OCI-LY7 (cell line): ENCODE measurements around the gene IVD. TPM values are rescaled to one million over a fixed set of nuclear protein-coding genes. Genes with fewer than 3 reads are reported as not detected.
A peak's percentile ranks its signal among the peaks of the same experiment; 100 is the strongest.

ENCODE experiments used
- BruUV-seq: library from RNA; stranded (reverse); fragments of 400-500 nt; replicated peaks from 2 replicates; lab custom pipeline; 2021; lab: Mats Ljungman, UMichigan
- CTCF ChIA-PET: fragments of 300-600 bp; sonication (Branson Sonifier 250); formaldehyde crosslinking; loops from one replicate; lab custom pipeline; 2022; ENCODE audit warnings: antibody characterized with exemption; ENCODE audit not compliant: unreplicated experiment; lab: Charles Lee
- POLR2A ChIA-PET: fragments of 300-600 bp; sonication (Branson Sonifier 250); formaldehyde crosslinking; loops from one replicate; lab custom pipeline; 2022; ENCODE audit warnings: antibody characterized with exemption; lab: Charles Lee
- DNase-seq: peaks from one replicate; pipeline ENCODE4 v3.0.0-alpha.2; 2015; ENCODE audit warnings: low spot score
- H2AFZ ChIP-seq: fragments of 200-600 bp; sonication (generic), shearing (Covaris generic); 2 replicates; pipeline ENCODE4 v1.6.1; 2014; ENCODE audit warnings: mild to moderate bottlenecking, antibody characterized with exemption, low read length, moderate library complexity
- H3K27ac ChIP-seq: fragments of 200-600 bp; sonication (generic); 2 replicates; pipeline ENCODE4 v1.5.1; 2014; ENCODE audit warnings: mixed run types, low read depth, mild to moderate bottlenecking, moderate library complexity, low read length, inconsistent platforms; ENCODE audit not compliant: poor library complexity, severe bottlenecking
- H3K36me3 ChIP-seq: fragments of 200-600 bp; sonication (generic); 2 replicates; pipeline ENCODE4 v1.6.1; 2014; ENCODE audit warnings: mild to moderate bottlenecking, antibody characterized with exemption, low read length, moderate library complexity, mixed read lengths; ENCODE audit not compliant: insufficient read depth
- H3K4me1 ChIP-seq: fragments of 200-600 bp; sonication (generic); 2 replicates; pipeline ENCODE4 v1.5.1; 2014; ENCODE audit warnings: mild to moderate bottlenecking, low read length; ENCODE audit not compliant: insufficient read depth, poor library complexity, severe bottlenecking
- H3K4me2 ChIP-seq: fragments of 200-600 bp; sonication (generic); 2 replicates; pipeline ENCODE4 v1.6.1; 2014; ENCODE audit warnings: mild to moderate bottlenecking, low read length
- H3K4me3 ChIP-seq: fragments of 200-600 bp; sonication (generic); 2 replicates; pipeline ENCODE4 v1.5.1; 2014; ENCODE audit warnings: mild to moderate bottlenecking, low read depth, low read length; ENCODE audit not compliant: poor library complexity, severe bottlenecking
- H3K79me2 ChIP-seq: fragments of 200-600 bp; sonication (generic); 2 replicates; pipeline ENCODE4 v1.6.1; 2016; ENCODE audit warnings: low read depth, mild to moderate bottlenecking, low read length, moderate library complexity, mixed read lengths; ENCODE audit not compliant: insufficient read depth
- H3K9me2 ChIP-seq: fragments of 200-600 bp; sonication (generic); 2 replicates; pipeline ENCODE4 v1.6.1; 2016; ENCODE audit warnings: mild to moderate bottlenecking, low read length, mixed read lengths; ENCODE audit not compliant: insufficient read depth
- H3K9me3 ChIP-seq: fragments of 200-600 bp; sonication (generic); 2 replicates; pipeline ENCODE4 v1.6.1; 2014; ENCODE audit warnings: mild to moderate bottlenecking, mixed run types, low read length, mixed read lengths
- H4K20me1 ChIP-seq: fragments of 200-600 bp; sonication (generic); 2 replicates; pipeline ENCODE4 v1.6.1; 2014; ENCODE audit warnings: mild to moderate bottlenecking, antibody characterized with exemption, low read length, moderate library complexity, mixed read lengths; ENCODE audit not compliant: insufficient read depth
- CTCF ChIP-seq: fragments of 200-600 bp; sonication (generic); conservative IDR thresholded peaks from 2 replicates; pipeline ENCODE4 v1.5.1; 2014; ENCODE audit warnings: mild to moderate bottlenecking, antibody characterized with exemption, low read length, moderate library complexity, mixed read lengths
- EZH2phosphoT487 ChIP-seq: fragments of 200-600 bp; sonication (generic); IDR thresholded peaks from 2 replicates; pipeline ENCODE4 v1.6.1; 2018; ENCODE audit warnings: low read depth, borderline replicate concordance, mild to moderate bottlenecking, mixed run types, antibody characterized with exemption, low read length, moderate library complexity, mixed read lengths
- intact Hi-C: fragments of 100-400 bp; cut with micrococcal nuclease; formaldehyde crosslinking; loops from one replicate; pipeline ENCODE4 v1.10.0; 2022; ENCODE audit not compliant: unreplicated experiment
- total RNA-seq, 2 experiments: library from RNA; depleted of rRNA in 1 of 2; stranded (reverse); fragments of >200 nt in 1 of 2; shearing (Covaris generic) in 1 of 2; gene quantifications; 2 replicates each; pipeline ENCODE4 v1.2.3, GENCODE V29; 2014 to 2022

Gene IVD
- total RNA-seq, 2 experiments from 2014 or later: 20.6 to 67.3 TPM

DNA sequence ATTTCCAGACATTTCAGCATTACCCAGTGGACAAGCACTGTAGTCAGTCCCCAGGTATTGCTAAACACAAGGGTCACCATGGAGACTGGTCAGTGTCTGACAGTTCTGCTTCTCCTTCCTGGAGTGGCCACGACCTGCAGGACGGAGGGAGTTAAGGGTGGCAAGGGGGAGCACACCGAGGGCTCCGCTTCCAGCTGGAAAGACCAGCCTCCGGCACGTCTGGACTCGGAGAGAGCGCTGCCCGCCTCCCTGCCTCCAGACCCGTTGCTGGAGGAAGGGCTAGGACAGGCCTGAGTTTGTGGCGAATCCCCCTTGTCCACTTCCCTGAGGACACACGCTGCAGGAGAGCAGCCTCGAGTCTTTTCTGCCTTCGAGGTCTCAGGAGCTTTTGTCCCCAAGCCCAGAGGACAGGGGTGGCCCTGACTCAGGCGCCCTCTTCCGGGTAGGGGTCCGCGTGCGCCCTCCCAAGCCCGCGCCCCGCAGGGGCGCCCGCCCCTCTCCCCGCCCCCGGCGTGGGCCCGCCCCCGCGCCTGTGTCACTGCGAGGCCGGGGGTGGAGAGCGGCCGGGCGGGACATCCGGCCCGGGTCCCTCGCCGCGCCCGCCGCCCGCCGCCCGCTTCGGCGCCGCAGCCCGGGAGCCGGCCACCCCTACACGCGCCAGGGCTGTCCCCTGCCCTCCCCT is 65.0 kb downstream of the IVD start, which contains the start of gene CHST14:
Gene CHST14, plus strand, starts transcription at position 562 of the 682 bp plus-strand sequence. CDS start 230 bp downstream, outside the sequence.
- Histone ChIP-seq H3K9me2 (no peaks in the 10 kb centered on the region), H3K9me3 (no peaks in the 10 kb centered on the region), H2AFZ (peak within 1 kb of the TSS; percentile 3; the same call in 1 of the 2 replicates), H3K27ac (no peak within 1 kb of the TSS), H3K4me3 (peak within 1 kb of the TSS; percentile 70), H3K4me2 (peak within 1 kb of the TSS; percentile 79), H4K20me1 (no peaks in the 10 kb centered on the region), H3K36me3 (peaks cover 14% of the 10 kb centered on the region; the same call in 1 of the 2 replicates), H3K4me1 (no peaks in the 10 kb centered on the region), H3K79me2 (no peaks in the 10 kb centered on the region)
- no TSS peak for BruUV-seq
- DNase-seq: peak; percentile 64
- POLR2A ChIA-PET: interaction anchor here (1.0 to 1.6 kb wide), 2 partner anchors 30 to 64 kb away, joined by 3 to 4 read pairs; partner anchors contain the start of gene BAHD1
- TF ChIP-seq CTCF (no peak), EZH2phosphoT487 (no peak)
- intact Hi-C loops: no loop called here
- CTCF ChIA-PET: no interaction called here

Other genes with a start within 250 kb of the IVD start
- gene BUB1B, start 244.7 kb upstream of the IVD start, total RNA-seq (2014; rRNA removed; shearing (Covaris generic)): 192 and 215 TPM in 2 replicates
- gene BUB1B, start 244.7 kb upstream of the IVD start, total RNA-seq (2022): 162 and 166 TPM in 2 replicates
- gene PAK6, start 166.7 kb upstream of the IVD start, total RNA-seq (2014; rRNA removed; shearing (Covaris generic)): 0.03 and 0.10 TPM in 2 replicates
- gene PAK6, start 166.7 kb upstream of the IVD start, total RNA-seq (2022): not detected in 2 replicates
- gene ANKRD63, start 122.7 kb upstream of the IVD start, total RNA-seq (2014; rRNA removed; shearing (Covaris generic)): not detected in 2 replicates
- not detected in 2 replicates for gene ANKRD63, start 122.7 kb upstream of the IVD start, total RNA-seq (2022)
- not detected in 2 replicates for gene PLCB2, start 97.9 kb upstream of the IVD start, total RNA-seq (2014; rRNA removed; shearing (Covaris generic))
- 9.2 and 9.6 TPM in 2 replicates for gene PLCB2, start 97.9 kb upstream of the IVD start, total RNA-seq (2022)
- gene INAFM2, start 82.1 kb upstream of the IVD start, total RNA-seq (2014; rRNA removed; shearing (Covaris generic)): 1.1 and 3.3 TPM in 2 replicates
- 4.4 and 5.3 TPM in 2 replicates for gene INAFM2, start 82.1 kb upstream of the IVD start, total RNA-seq (2022)
- 0.15 TPM in 1 of 2 replicates, not detected in the other for gene CCDC9B, start 64.9 kb upstream of the IVD start, total RNA-seq (2014; rRNA removed; shearing (Covaris generic))
- 1.4 TPM in 2 replicates for gene CCDC9B, start 64.9 kb upstream of the IVD start, total RNA-seq (2022)
- not detected in 2 replicates for gene PHGR1, start 54.8 kb upstream of the IVD start, total RNA-seq (2014; rRNA removed; shearing (Covaris generic))
- gene PHGR1, start 54.8 kb upstream of the IVD start, total RNA-seq (2022): not detected in 2 replicates
- gene DISP2, start 47.6 kb upstream of the IVD start, total RNA-seq (2014; rRNA removed; shearing (Covaris generic)): 0.03 and 0.08 TPM in 2 replicates
- 0.25 and 0.26 TPM in 2 replicates for gene DISP2, start 47.6 kb upstream of the IVD start, total RNA-seq (2022)
- 71.3 and 89.6 TPM in 2 replicates for gene KNSTRN, start 23.1 kb upstream of the IVD start, total RNA-seq (2014; rRNA removed; shearing (Covaris generic))
- gene KNSTRN, start 23.1 kb upstream of the IVD start, total RNA-seq (2022): 106 TPM in 2 replicates
- 14.6 and 15.0 TPM in 2 replicates for gene BAHD1, start 35.2 kb downstream of the IVD start, total RNA-seq (2014; rRNA removed; shearing (Covaris generic))
- 22.3 TPM in 2 replicates for gene BAHD1, start 35.2 kb downstream of the IVD start, total RNA-seq (2022)
- 5.6 and 7.3 TPM in 2 replicates for gene CHST14, start 65.2 kb downstream of the IVD start, total RNA-seq (2014; rRNA removed; shearing (Covaris generic))
- gene CHST14, start 65.2 kb downstream of the IVD start, total RNA-seq (2022): 13.6 and 15.3 TPM in 2 replicates
- 10.3 and 15.1 TPM in 2 replicates for gene CCDC32, start 159.2 kb downstream of the IVD start, total RNA-seq (2014; rRNA removed; shearing (Covaris generic))
- 14.3 and 14.9 TPM in 2 replicates for gene CCDC32, start 159.2 kb downstream of the IVD start, total RNA-seq (2022)
- gene RPUSD2, start 163.5 kb downstream of the IVD start, total RNA-seq (2014; rRNA removed; shearing (Covaris generic)): 26.4 and 27.7 TPM in 2 replicates
- gene RPUSD2, start 163.5 kb downstream of the IVD start, total RNA-seq (2022): 15.7 and 18.9 TPM in 2 replicates
- gene KNL1, start 188.5 kb downstream of the IVD start, total RNA-seq (2014; rRNA removed; shearing (Covaris generic)): 51.3 and 66.9 TPM in 2 replicates
- gene KNL1, start 188.5 kb downstream of the IVD start, total RNA-seq (2022): 58.7 and 62.3 TPM in 2 replicates